Activated T-cell treated with anti-CD3 and anti-CD28 coated beads, Interleukin-2, amount 50 U/mL, for 4 hours (primary cell): ENCODE measurements around the gene SLBP. TPM values are rescaled to one million over a fixed set of nuclear protein-coding genes. Genes with fewer than 3 reads are reported as not detected.

Source experiments
- ATAC-seq, 2 donors: fragments of 200-7000 bp; cut with Tn5 transposase; one replicate each; pipeline ENCODE4 v1.10.0; 2021
- DNase-seq: peaks from one replicate; pipeline ENCODE4 v3.0.0-alpha.2; 2020
- H3K27me3 Mint-ChIP-seq: one replicate; pipeline ENCODE4 v1.8.0; 2021; ENCODE audit warnings: low read depth, mixed read lengths
- H3K36me3 Mint-ChIP-seq: one replicate; pipeline ENCODE4 v1.8.0; 2022; ENCODE audit warnings: mixed read lengths; ENCODE audit not compliant: insufficient read depth
- H3K4me1 Mint-ChIP-seq: one replicate; pipeline ENCODE4 v1.8.0; 2021; ENCODE audit warnings: low read depth, mixed read lengths
- H3K4me3 Mint-ChIP-seq: one replicate; pipeline ENCODE4 v1.8.0; 2021; ENCODE audit warnings: mild to moderate bottlenecking, moderate library complexity, mixed read lengths
- H3K9me3 Mint-ChIP-seq: one replicate; pipeline ENCODE4 v1.8.0; 2021; ENCODE audit warnings: mixed read lengths
- total RNA-seq, 3 donors: library from RNA; stranded (reverse); gene quantifications; one replicate each; pipeline ENCODE4 v1.2.1, GENCODE V29; 2021

The SLBP gene
- total RNA-seq, 3 donors from 2014 or later, result 131 to 171 (median 147) TPM

DNA sequence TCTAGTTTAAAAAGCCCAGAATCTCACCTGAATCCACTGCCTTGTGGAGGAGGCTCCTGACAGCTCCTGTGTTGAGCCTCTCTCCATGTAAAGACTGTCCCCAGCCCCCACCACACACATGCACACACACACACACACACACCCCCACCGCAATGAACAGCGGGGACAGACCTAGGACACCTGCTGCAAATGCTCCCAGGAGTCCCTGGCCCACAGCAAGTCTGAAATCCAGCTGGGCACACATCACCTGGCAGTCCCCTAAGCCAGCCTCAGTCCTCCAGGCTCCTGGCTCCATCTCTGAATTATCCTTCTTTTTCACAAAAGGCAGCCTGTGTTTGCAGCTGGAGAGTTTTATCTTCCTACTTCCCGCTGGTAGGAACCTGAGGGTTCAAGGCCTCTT is 21.4 kb downstream of the SLBP start:
- Mint-ChIP-seq H3K27me3 (no peaks in the 10 kb centered on the region), H3K4me3 (no peak overlapping the region), H3K9me3 (no peaks in the 10 kb centered on the region)

DNA sequence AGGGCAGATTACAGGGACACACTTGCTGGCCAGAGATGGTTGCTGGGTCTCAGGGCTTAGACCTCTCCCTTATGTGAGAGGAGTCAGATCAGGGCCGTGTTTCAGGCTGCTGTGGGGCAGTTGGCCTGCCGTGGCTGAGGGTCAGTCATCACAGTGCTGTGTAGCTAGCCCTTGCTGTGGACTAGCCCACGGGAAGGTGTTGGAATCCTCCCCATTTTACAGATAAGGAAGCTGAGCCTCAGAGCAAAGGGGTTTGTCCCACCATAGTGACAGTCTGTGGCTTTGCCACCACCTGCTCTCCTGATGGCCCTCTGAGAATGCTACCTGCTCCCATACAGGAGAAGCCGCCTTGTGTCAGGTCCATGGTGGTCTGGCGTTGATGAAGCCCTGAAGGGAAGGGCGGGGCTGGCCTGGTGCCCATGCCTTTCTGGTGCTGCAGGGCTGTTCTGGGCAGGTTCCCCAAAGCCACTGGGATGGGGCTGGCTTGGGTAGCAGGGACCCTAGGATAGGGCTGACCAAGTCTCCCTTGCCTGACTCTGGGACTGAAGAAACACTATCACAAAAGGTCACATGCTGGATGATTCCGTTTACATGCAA is 25.6 kb downstream of the SLBP start:
- Mint-ChIP-seq H3K4me3 (no peak overlapping the region), H3K27me3 (no peaks in the 10 kb centered on the region)

More for the DNA sequence above, 21.4 kb downstream of the SLBP start:
- H3K4me1 Mint-ChIP-seq, result peaks cover 4% of the 10 kb centered on the region
- ATAC-seq (no peak), DNase-seq (no peak)
- H3K36me3 Mint-ChIP-seq, result peaks cover 32% of the 10 kb centered on the region

DNA sequence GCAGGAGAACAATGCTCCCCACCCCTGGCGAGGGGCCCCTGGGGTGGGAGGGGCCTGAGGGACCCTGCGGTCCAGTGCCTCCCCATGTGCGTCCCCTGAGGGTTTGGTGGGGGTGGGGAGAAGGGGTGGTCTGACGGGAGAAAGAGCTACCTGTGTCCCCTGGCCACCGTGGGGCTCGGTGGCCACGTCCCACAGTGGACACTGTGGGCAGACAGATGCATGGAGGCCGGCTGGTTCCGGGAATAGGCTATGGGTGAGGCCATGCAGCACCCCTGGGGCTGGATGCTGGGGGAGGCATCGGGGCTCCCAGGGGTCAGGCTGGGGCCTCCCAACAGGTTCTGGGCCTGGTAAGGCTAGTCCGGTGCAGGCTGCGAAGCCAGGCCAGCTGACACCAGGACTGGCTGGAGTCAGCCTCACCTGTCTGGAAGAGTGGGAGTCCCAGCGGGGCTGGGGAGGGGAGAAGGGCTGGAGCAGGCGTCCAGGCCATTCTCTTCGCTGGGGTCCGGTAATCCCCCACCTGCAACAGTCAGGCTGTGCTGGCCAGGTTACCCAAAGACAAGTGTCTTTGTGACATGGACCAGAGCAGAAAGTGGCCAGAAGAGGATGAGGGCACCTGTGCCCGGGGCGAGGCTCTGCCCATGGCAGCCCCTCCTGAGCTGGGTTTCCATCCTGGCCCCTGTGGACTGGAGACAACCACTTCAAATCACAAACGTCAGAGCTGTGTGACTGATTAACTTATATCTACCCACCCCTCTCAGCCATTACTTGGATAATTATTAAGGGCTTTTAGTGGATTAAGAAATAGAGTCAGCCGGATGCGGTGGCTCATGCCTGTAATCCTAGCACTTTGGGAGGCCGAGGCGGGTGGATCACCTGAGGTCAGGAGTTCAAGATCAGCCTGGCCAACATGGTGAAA is 26.6 kb downstream of the SLBP start:
- Mint-ChIP-seq H3K4me3 (peak overlapping the region; percentile 13), H3K4me1 (peaks cover 11% of the 10 kb centered on the region), H3K36me3 (peaks cover 2% of the 10 kb centered on the region), H3K27me3 (no peaks in the 10 kb centered on the region), H3K9me3 (no peaks in the 10 kb centered on the region)
- no peak for ATAC-seq
- DNase-seq, result no peak

More for the DNA sequence above, 25.6 kb downstream of the SLBP start:
- ATAC-seq, result no peak
- H3K9me3 Mint-ChIP-seq, result no peaks in the 10 kb centered on the region
- DNase-seq, result no peak
- H3K36me3 Mint-ChIP-seq, result peaks cover 6% of the 10 kb centered on the region
- peaks cover 11% of the 10 kb centered on the region for H3K4me1 Mint-ChIP-seq

DNA sequence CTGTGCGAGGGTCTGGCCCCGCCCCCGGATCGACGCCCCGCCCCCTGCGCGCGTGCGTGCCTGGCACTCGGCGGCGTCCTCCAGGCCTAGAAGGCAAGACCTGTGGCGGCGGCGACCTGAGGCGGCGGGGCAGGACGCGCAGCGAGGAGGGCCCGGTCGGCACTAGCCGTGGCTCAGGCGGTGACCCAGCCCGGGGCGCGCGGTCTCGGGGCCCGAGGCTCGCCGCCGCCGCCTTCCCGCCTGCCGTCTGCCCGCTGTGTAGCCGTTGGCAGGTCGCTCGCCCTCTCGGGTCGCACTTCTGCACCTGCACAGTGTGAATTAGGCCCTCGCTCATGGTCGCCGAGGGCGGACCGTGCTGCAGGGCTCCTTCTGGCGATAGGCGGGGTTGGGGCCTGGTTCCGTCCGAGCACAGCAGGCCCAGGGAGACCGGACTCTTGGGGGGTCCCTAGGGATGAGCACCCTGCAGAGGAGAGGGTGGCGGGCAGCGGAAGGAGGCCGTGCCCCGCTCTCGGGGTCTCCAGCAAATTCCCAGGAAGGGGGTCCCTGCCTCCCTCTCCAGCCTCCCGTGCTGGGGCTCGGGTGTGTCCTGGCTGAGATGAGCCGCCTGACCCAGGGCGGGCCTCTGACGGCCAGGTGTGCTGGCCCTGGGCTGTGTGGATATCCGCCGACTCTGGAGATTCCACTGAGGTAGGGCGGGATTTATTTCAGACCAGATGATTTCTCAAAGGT is 27.4 kb downstream of the SLBP start:
- peaks cover 11% of the 10 kb centered on the region for H3K4me1 Mint-ChIP-seq
- peak in 1 of 2 donors; percentile 21 for ATAC-seq
- H3K27me3 Mint-ChIP-seq, result no peaks in the 10 kb centered on the region
- DNase-seq, result peak; percentile 95
- H3K9me3 Mint-ChIP-seq, result no peaks in the 10 kb centered on the region
- no peaks in the 10 kb centered on the region for H3K36me3 Mint-ChIP-seq
- H3K4me3 Mint-ChIP-seq, result peak overlapping the region; percentile 49

DNA sequence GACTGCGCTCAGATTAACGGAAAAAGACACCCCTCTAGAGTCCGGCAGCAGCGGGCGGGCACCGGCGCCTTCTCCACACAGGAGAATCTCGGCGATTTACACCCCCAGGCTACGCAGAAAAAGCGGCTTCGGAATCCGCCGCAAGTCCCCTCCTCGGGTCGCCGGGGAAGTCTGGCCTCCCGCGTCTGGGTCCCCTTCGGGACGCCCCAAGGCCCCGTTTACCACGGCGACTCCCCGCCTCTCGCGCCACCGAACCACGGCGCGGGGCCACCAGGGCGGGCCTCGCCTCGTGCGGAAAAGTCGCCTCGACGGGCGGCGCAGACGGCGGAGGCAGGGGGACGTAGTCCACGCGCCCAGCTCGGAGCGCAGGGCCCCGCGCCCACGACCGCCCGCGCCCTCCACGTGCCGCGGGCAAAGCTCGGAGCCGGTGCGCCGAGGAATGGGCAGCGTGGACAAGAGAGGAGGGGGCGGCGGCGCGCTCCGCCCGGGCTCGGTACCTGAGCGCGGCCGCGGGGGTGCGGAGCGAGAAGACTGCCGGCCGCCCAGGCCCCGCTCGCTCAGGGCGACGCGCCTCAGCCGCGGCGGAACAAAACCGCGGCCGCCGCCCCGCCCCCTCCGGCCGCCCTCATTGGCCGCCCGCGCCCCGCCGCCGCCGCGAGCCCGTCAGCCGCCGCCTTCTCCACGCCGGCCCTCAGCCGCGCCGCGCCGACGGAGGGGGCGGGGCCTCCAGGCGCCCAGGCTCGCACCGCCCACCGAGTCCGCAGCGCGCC is 28.2 kb downstream of the SLBP start, which contains the start of gene FAM53A:
TSS of gene FAM53A (minus strand) at position 578 of the 770 bp plus-strand sequence. CDS start 15,572 bp downstream, outside the sequence.
- Mint-ChIP-seq H3K9me3 (no peaks in the 10 kb centered on the region), H3K4me1 (peaks cover 11% of the 10 kb centered on the region), H3K27me3 (no peaks in the 10 kb centered on the region), H3K36me3 (no peaks in the 10 kb centered on the region), H3K4me3 (peak within 1 kb of the TSS; percentile 79)
- DNase-seq (peak; percentile 23), ATAC-seq (peak; percentile 94 to 97)

DNA sequence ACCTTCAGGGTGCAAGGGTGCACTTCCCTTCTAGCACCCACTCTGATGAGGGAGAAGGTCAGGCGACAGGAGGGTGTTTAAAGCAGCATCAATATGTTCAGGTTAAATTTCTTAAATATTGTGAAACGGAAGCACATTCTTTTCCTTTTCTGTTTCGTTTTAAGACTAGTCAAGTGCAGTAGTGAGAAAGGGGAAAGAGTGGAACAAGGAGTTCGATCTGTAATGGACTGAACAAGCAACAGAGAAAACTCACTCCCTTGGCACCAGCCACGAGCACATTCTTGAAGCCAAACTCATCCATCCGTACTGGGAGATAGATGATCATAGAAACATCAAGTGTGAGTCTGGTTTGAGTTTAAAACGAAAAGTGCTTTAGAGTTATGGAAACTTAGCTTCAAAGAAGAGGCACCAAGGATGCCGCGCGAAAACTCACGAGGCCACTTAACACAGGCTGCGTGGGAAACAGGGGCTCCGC is 28.8 kb downstream of the SLBP start:
- DNase-seq (no peak), ATAC-seq (no peak)

DNA sequence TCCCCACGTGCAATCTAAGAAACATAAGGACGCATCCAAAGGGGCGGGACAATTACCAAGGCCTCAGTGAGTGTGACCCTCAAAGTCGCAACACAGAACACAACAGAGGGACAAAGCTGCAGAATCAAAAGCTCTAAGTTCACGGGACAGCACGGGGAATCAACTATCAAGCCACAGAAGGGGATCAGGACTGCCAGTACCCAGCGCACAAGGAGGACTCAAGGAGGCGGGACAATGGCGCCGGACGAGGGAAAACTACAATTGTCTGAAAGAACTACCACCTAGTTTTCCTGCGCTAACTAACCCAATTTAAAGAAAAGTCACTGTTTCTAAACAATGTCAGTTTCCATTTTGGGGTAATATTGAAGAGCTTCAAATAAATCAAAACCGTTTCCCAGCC is 29.3 kb downstream of the SLBP start:
- peaks cover 11% of the 10 kb centered on the region for H3K4me1 Mint-ChIP-seq
- H3K27me3 Mint-ChIP-seq, result no peaks in the 10 kb centered on the region
- DNase-seq (no peak), ATAC-seq (no peak)
- H3K36me3 Mint-ChIP-seq, result no peaks in the 10 kb centered on the region
- peak overlapping the region; percentile 79 for H3K4me3 Mint-ChIP-seq
- no peaks in the 10 kb centered on the region for H3K9me3 Mint-ChIP-seq

More for the DNA sequence above, 28.8 kb downstream of the SLBP start:
- Mint-ChIP-seq H3K4me3 (peak overlapping the region; percentile 79), H3K9me3 (no peaks in the 10 kb centered on the region), H3K27me3 (no peaks in the 10 kb centered on the region), H3K36me3 (no peaks in the 10 kb centered on the region), H3K4me1 (peaks cover 11% of the 10 kb centered on the region)

DNA sequence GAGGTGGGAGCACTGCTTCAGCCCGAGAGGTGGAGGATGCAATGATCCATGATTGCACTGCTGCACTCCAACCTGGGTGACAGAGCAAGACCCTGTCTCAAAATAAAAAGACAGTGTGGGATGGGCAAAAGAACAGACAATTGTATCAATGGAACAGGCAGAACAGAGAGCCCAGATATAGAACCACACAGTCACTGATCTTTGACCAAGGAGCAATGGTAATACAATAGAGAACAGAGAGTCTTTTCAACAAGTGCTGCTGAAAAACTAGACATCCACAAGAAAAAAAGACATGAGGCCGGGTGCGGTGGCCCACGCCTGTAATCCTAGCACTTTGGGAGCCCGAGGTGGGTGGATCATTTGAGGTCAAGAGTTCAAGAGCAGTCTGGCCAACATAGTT is 33.9 kb downstream of the SLBP start:
- H3K4me1 Mint-ChIP-seq, result peaks cover 8% of the 10 kb centered on the region
- ATAC-seq, result no peak
- H3K36me3 Mint-ChIP-seq, result no peaks in the 10 kb centered on the region
- H3K4me3 Mint-ChIP-seq, result no peak overlapping the region
- H3K27me3 Mint-ChIP-seq, result no peaks in the 10 kb centered on the region
- DNase-seq, result no peak
- no peaks in the 10 kb centered on the region for H3K9me3 Mint-ChIP-seq

DNA sequence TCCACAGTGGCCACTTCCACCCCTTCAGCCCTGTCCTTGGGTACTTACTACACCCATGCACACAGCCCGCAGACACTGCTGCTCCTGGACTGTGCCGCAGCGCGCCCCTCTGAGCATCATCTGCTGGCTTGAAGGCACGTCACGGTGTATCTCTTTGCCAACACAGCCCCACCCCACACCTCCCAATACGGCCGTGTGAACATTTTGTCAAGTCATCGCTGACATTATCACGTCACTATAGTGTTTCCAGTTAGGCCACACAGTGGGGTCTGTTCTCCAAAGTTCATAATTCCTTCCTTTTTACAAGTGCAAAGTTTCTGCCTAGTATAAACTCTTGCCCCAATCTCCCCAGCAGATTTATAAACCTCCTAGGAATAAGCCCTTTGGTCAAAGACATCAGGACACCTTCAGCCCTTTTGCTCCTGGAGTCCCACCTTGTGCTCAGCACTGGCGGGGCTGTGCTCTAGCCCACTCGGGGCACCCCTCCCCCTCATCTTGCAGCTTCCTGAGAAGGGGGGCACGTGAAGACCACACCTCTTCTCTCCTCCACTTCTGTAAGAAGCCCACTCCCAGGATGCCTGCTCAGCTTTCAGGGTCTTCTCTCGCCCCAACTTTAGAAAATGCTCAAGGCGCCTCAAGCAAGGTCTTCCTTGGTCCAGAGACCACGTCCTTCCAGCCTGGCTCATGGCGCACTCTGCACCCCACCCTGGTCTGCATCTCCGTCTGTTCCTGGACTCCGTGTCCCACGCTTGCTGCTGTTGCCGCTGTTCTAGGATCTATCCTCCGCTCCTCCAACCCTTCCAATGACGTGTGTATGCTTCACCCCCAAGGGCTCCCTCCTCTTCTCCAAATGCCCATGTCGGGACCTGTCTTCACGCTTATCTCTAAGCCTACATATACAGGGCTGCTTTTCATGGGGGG is 35.3 kb downstream of the SLBP start:
- DNase-seq (no peak), ATAC-seq (no peak)
- Mint-ChIP-seq H3K9me3 (no peaks in the 10 kb centered on the region), H3K36me3 (peaks cover 2% of the 10 kb centered on the region), H3K27me3 (no peaks in the 10 kb centered on the region), H3K4me3 (no peak overlapping the region), H3K4me1 (no peaks in the 10 kb centered on the region)

DNA sequence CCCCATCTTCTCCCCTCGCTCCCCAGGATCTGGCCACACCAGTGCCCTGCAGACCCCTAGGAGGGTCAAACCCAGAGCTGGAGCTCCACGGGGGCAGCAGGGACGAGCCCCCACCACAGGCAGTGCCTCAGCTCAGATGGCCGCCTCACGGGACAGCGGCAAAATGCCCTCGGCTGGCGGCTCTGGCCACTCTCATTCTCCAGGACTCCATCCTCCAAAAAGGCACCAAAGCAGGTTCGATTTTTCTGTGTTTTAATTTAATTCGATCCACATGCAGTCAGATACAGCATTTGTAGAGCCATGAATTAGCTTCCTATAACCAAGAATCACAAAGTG is 36.3 kb downstream of the SLBP start:
- Mint-ChIP-seq H3K27me3 (no peaks in the 10 kb centered on the region), H3K9me3 (no peaks in the 10 kb centered on the region), H3K36me3 (peaks cover 2% of the 10 kb centered on the region), H3K4me3 (no peak overlapping the region), H3K4me1 (no peaks in the 10 kb centered on the region)
- ATAC-seq, result no peak
- DNase-seq, result no peak

DNA sequence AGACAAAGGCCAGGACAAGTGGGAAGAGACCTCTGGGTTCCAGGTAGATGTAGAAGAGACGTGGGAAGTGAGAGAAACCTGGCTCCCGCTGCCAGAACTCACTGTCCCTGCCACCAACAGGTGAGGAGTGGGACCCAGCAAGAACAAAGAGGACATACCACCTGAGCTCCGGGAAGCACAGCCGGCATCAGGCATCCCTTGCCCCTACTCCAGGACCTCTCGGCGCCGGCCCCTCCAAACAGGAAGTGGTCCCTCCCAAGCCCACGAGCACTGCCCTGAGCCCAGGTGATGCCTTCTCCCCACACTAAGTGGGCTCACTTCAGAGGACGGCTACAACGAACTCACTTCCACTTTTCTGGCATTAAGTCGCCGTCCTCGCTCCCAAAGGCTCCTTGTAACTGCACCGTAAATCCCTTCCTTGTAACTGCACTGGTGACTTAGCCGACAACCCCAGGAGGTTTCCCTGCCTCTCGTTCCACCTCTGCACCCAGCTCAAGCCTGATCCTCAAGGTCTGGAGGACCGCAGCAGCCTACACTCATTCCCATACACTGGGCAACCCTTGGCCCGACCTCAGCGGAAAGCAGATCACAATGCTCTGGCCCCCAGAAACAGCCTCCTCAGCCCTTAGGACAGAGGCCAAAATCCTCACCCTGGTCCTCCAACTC is 36.9 kb downstream of the SLBP start:
- H3K4me1 Mint-ChIP-seq, result no peaks in the 10 kb centered on the region
- peaks cover 2% of the 10 kb centered on the region for H3K36me3 Mint-ChIP-seq
- ATAC-seq, result no peak
- no peak overlapping the region for H3K4me3 Mint-ChIP-seq
- no peak for DNase-seq
- no peaks in the 10 kb centered on the region for H3K9me3 Mint-ChIP-seq
- H3K27me3 Mint-ChIP-seq, result no peaks in the 10 kb centered on the region

DNA sequence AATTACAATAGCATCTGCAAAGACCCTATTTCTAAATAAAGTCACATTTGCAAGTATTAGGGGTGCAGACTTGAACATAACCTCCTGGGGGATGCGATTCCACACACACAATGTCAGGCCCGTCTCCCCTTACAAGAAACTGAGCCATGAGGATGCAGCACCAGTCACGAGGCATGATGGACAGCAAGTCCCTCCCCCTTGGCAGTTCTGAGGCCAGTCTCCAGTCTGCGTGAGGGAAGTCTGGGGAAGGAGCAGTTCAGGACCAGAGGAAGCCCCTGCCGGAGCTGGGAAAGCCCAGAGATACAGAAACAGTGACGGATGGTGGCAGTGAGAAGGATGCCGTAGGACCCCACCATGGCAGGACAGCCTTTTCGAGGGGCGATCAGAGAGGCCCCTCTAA is 37.4 kb downstream of the SLBP start:
- Mint-ChIP-seq H3K9me3 (no peaks in the 10 kb centered on the region), H3K27me3 (no peaks in the 10 kb centered on the region), H3K4me3 (no peak overlapping the region), H3K4me1 (no peaks in the 10 kb centered on the region), H3K36me3 (peaks cover 2% of the 10 kb centered on the region)
- DNase-seq (no peak), ATAC-seq (no peak)

DNA sequence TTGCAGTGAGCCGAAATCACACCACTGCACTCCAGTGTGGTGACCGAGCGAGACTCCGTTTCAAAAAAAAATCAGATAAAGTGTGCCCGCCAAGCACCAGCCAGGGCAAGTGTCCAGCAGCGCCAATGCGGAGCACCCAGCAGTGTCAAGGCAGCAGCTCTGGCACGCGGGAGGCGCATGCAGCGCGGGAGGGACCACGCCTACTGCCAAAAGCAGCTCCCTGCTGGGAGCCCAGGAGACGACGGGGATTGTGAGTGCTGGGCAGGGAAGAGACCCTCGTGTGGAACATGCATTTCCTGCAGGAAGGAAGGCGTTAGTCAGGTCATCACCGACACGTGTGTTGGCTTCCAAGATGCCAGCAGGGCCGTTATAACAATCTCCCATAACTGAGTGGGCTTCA is 38.4 kb downstream of the SLBP start:
- Mint-ChIP-seq H3K36me3 (peaks cover 2% of the 10 kb centered on the region), H3K27me3 (no peaks in the 10 kb centered on the region), H3K4me3 (no peak overlapping the region), H3K9me3 (no peaks in the 10 kb centered on the region), H3K4me1 (no peaks in the 10 kb centered on the region)
- ATAC-seq, result no peak
- no peak for DNase-seq
